Brain microvascular endothelial cell (primary cell): Measurements from ENCODE around the gene PHF5A.
"Not testable (repeated sequence)": the region's sequence is repeated elsewhere in the genome, so short reads cannot be mapped to it uniquely, and the experiment has no call there.

Experiments used
- DNase-seq: peaks from one replicate; pipeline ENCODE4 v3.0.0-alpha.2; 2020
- H3K27ac ChIP-seq: fragments of 250-450 bp; sonication (Bioruptor Pico); 2 replicates; pipeline ENCODE4 v1.5.1; 2020; ENCODE audit warnings: mild to moderate bottlenecking, moderate library complexity
- H3K27me3 ChIP-seq: fragments of 250-450 bp; sonication (Bioruptor Pico); replicated peaks from 2 replicates; pipeline ENCODE4 v1.5.1; 2020; ENCODE audit warnings: mild to moderate bottlenecking
- H3K36me3 ChIP-seq: fragments of 250-450 bp; sonication (Bioruptor Pico); replicated peaks from 2 replicates; pipeline ENCODE4 v1.5.1; 2020; ENCODE audit warnings: mild to moderate bottlenecking
- H3K4me3 ChIP-seq: 2 replicates; pipeline ENCODE4 v1.5.1; 2011; ENCODE audit warnings: low read depth, mild to moderate bottlenecking, control low read depth, low read length, moderate library complexity
- CTCF ChIP-seq: IDR thresholded peaks from 2 replicates; pipeline ENCODE4 v1.5.1; 2011; ENCODE audit warnings: low read depth, mild to moderate bottlenecking, moderate library complexity, low read length, control low read depth, inconsistent platforms; ENCODE audit errors: missing control alignments
- in situ Hi-C: cut with HindIII; loops from 2 replicates; pipeline ENCODE4 v1.10.0; 2017; ENCODE audit warnings: low sequenced_read_pairs, low pct_ligation_motif_present

PHF5A gene

DNA sequence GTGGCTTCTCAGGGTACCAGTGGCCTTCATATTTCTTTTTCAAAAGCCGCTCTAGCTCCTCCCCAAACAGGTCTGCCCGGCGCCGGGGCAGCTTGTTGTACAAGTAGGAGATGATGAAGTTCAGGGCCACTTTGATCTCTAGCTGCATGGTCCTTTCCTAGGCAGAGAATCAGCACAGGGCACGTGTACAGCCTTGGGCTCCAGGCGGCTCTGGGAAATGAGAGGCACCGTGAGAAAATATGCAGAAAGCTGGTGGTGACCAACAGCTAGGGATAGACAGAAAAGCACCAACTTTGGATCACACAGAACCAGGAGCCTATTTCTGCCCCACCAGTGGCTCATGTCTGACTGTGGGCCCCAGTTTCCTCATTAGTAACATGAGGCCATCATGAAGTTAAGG lies 31.3 kb downstream of the PHF5A start:
- Histone ChIP-seq H3K4me3 (no peak overlapping the region), H3K27me3 (no peaks in the 10 kb centered on the region), H3K36me3 (peaks cover 62% of the 10 kb centered on the region), H3K27ac (no peak overlapping the region)
- in situ Hi-C loops, result no loop called here
- DNase-seq, result no peak
- TF ChIP-seq CTCF, result no peak

- no peak for TF ChIP-seq CTCF
- H3K4me3 ChIP-seq, result no peak overlapping the region
- in situ Hi-C loops, result no loop called here
- peaks cover 60% of the 10 kb centered on the region for H3K36me3 ChIP-seq
- H3K27ac ChIP-seq, result no peak overlapping the region
- H3K27me3 ChIP-seq, result no peaks in the 10 kb centered on the region
- no peak for DNase-seq
Observed at GRCh38 chr22:41436322-41437113, 32.0 kb downstream of the PHF5A start.

DNA sequence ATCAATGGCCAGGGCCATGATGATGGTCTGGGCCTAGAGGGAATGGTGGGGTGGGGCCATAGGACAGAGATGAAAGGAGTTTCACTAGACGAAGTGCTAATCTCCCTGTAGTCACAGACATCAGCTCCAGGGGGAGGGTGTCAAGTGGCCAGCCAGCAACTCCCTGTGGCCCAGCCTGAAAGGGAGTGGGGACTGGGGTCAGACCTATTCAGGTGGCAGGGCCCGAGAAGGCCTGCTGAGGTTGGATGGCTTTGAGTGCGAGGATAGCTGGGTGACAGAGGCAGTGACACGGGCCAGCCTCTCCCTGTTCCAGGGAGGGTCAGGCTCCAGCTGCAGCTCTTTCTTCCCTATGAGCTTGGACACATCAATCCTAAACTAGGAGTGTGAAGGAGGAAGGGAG lies 32.9 kb downstream of the PHF5A start:
- H3K36me3 ChIP-seq, result peaks cover 55% of the 10 kb centered on the region
- H3K27ac ChIP-seq, result no peak overlapping the region
- H3K27me3 ChIP-seq, result no peaks in the 10 kb centered on the region
- TF ChIP-seq CTCF, result no peak
- DNase-seq, result no peak
- H3K4me3 ChIP-seq, result no peak overlapping the region
- in situ Hi-C loops, result no loop called here

GRCh38 chr22:41434361-41435003 lies 34.0 kb downstream of the PHF5A start:
- in situ Hi-C loops, DNase-seq, H3K27me3 ChIP-seq, H3K27ac ChIP-seq, H3K4me3 ChIP-seq: not testable (repeated sequence)
- H3K36me3 ChIP-seq, result peaks cover 53% of the 10 kb centered on the region

DNA sequence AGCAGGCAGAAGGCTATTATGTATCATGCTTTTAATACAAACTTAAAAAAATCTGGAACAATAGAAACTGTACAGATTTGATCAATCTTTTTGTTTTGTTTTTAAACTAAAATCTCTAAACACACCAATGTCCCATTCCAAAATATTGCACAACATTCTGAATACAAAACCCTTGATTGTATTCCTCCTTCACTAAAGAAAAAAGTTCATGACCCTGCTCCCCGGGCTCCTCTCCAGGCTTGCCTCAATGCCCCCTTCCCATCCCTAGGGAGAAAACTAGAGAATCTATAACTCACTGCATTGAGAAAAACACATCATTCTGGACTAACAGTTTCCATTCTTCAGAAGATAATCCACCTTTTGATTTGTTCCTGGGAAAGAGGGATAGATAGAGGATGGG lies 35.0 kb downstream of the PHF5A start:
- H3K36me3 ChIP-seq, result peaks cover 49% of the 10 kb centered on the region
- H3K27ac ChIP-seq, H3K27me3 ChIP-seq, in situ Hi-C loops, DNase-seq, H3K4me3 ChIP-seq: not testable (repeated sequence)

DNA sequence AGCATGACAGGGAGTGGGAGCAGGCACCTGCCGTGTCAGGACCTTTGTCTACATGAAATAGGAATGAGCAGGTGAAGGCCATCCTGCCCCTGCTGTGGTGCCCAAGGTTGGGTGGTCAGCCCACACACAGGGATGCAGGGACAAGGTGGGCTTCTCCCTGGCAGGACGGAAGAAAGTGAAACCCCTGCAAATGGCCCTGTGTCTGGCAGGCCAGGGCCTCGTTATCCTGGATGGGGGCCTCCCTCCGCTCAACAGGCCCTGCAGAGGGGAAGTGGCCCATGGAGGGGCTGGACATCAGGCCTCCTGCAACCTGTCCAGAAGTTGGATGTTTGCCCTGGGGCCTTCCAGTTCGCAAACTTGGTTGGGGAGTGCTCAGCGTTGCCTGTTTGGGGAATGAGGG lies 36.8 kb downstream of the PHF5A start:
- peaks cover 34% of the 10 kb centered on the region for H3K36me3 ChIP-seq

More for the DNA sequence above, 36.8 kb downstream of the PHF5A start:
- in situ Hi-C loops, result no loop called here
- Histone ChIP-seq H3K4me3 (no peak overlapping the region), H3K27ac (no peak overlapping the region), H3K27me3 (no peaks in the 10 kb centered on the region)
- TF ChIP-seq CTCF, result no peak
- DNase-seq, result no peak
